ENCODE measurements around the gene TSPAN12. TPM values are rescaled to one million over a fixed set of nuclear protein-coding genes. Genes with fewer than 3 reads are reported as not detected.

Gene TSPAN12
- total RNA-seq, 1 experiment from 2014 or later: 7.4 TPM

GRCh38 chr7:120799147-120799546, 58.8 kb downstream of the TSPAN12 start:
- RAD21 ChIA-PET (ENCODE audit: low non-redundant PET in 1 of 2, low total read pairs in 2 of 2, uncharacterized antibody in 2 of 2, unreplicated experiment in 2 of 2): no interaction called here
- TF ChIP-seq ELF1 (IDR thresholded peaks at IDR 0.05; ENCODE audit: borderline replicate concordance, low read depth) (no peak), FOSL1 (IDR thresholded peaks at IDR 0.05; ENCODE audit: low read depth) (no peak), EZH2 (IDR thresholded peaks at IDR 0.05) (no peak), SRF (IDR thresholded peaks at IDR 0.05; ENCODE audit: low read depth) (no peak)
- DNase-seq (ENCODE audit: low read depth, low spot score): no peak
- no peak for ATAC-seq
- Histone ChIP-seq H3K4me1 (ENCODE audit: control insufficient read depth in 1 of 2, insufficient read depth in 2 of 2, low read length in 2 of 2) (peaks cover 2 to 5% of the 10 kb centered on the region in 2 experiments; a peak in 3 of 4 replicates), H3K4me3 (replicated peaks in 1 of 2; ENCODE audit: low read depth in 1 of 2, low read length in 2 of 2) (no peak overlapping the region), H3K4me2 (ENCODE audit: low read length) (no peak overlapping the region), H3K36me3 (ENCODE audit: control insufficient read depth in 1 of 2, insufficient read depth in 2 of 2, low read length in 2 of 2) (no peaks in the 10 kb centered on the region), H4K20me1 (ENCODE audit: insufficient read depth) (no peaks in the 10 kb centered on the region), H3K9me3 (ENCODE audit: control insufficient read depth in 1 of 2, insufficient read depth in 1 of 2, low read depth in 1 of 2, low read length in 2 of 2) (no peaks in the 10 kb centered on the region), H3K9ac (ENCODE audit: low read length) (no peak overlapping the region), H3K9me2 (ENCODE audit: insufficient read depth) (no peaks in the 10 kb centered on the region), H3K27ac (ENCODE audit: low read depth, low read length) (no peak overlapping the region), H2AFZ (ENCODE audit: low read depth, low read length, poor library complexity, severe bottlenecking) (no peak overlapping the region), H3K27me3 (ENCODE audit: insufficient read depth, low read length) (no peaks in the 10 kb centered on the region), H3K79me2 (ENCODE audit: insufficient read depth, low read length) (no peaks in the 10 kb centered on the region)
- POLR2A ChIA-PET: no interaction called here
- CTCF ChIA-PET: no interaction called here
- intact Hi-C loops (cut with micrococcal nuclease): no loop called here
- no TSS peak for BruUV-seq (replicated peaks)

GRCh38 chr7:120797026-120797645, 60.8 kb downstream of the TSPAN12 start:
- Histone ChIP-seq H4K20me1 (ENCODE audit: insufficient read depth) (no peaks in the 10 kb centered on the region), H3K4me2 (ENCODE audit: low read length) (no peak overlapping the region), H3K9me3 (ENCODE audit: control insufficient read depth in 1 of 2, insufficient read depth in 1 of 2, low read depth in 1 of 2, low read length in 2 of 2) (no peaks in the 10 kb centered on the region), H3K4me1 (ENCODE audit: control insufficient read depth in 1 of 2, insufficient read depth in 2 of 2, low read length in 2 of 2) (peaks cover 2 to 10% of the 10 kb centered on the region in 2 experiments; a peak in 3 of 4 replicates), H3K4me3 (replicated peaks in 1 of 2; ENCODE audit: low read depth in 1 of 2, low read length in 2 of 2) (no peak overlapping the region), H3K9me2 (ENCODE audit: insufficient read depth) (no peaks in the 10 kb centered on the region), H3K79me2 (ENCODE audit: insufficient read depth, low read length) (no peaks in the 10 kb centered on the region), H3K27ac (ENCODE audit: low read depth, low read length) (no peak overlapping the region), H3K27me3 (ENCODE audit: insufficient read depth, low read length) (no peaks in the 10 kb centered on the region), H3K36me3 (ENCODE audit: control insufficient read depth in 1 of 2, insufficient read depth in 2 of 2, low read length in 2 of 2) (no peaks in the 10 kb centered on the region), H2AFZ (ENCODE audit: low read depth, low read length, poor library complexity, severe bottlenecking) (no peak overlapping the region), H3K9ac (ENCODE audit: low read length) (no peak overlapping the region)
- RAD21 ChIA-PET (ENCODE audit: low non-redundant PET in 1 of 2, low total read pairs in 2 of 2, uncharacterized antibody in 2 of 2, unreplicated experiment in 2 of 2): no interaction called here
- intact Hi-C loops (cut with micrococcal nuclease): no loop called here
- no TSS peak for BruUV-seq (replicated peaks)
- CTCF ChIA-PET: interaction anchor here (4.0 kb wide), 1 partner anchor 9 kb away, joined by 20 read pairs; no protein-coding TSS in a partner anchor
- no peak for ATAC-seq
- DNase-seq (ENCODE audit: low read depth, low spot score): no peak
- POLR2A ChIA-PET: no interaction called here
- TF ChIP-seq ELF1 (IDR thresholded peaks at IDR 0.05; ENCODE audit: borderline replicate concordance, low read depth) (no peak), EZH2phosphoT487 (IDR thresholded peaks at IDR 0.05; ENCODE audit: borderline replicate concordance) (no peak), TCF7L2 (IDR thresholded peaks at IDR 0.05; ENCODE audit: borderline replicate concordance, extremely low read depth, insufficient read depth, insufficient read length) (no peak), REST (IDR thresholded peaks at IDR 0.05; ENCODE audit: low read depth) (no peak), CEBPB (IDR thresholded peaks at IDR 0.05; ENCODE audit: low read depth) (no peak), ZBTB33 (IDR thresholded peaks at IDR 0.05; ENCODE audit: extremely low read depth, insufficient replicate concordance, low read length) (no peak), EZH2 (IDR thresholded peaks at IDR 0.05) (no peak), CBX3 (IDR thresholded peaks at IDR 0.05; ENCODE audit: low read depth) (no peak), RAD21 (IDR thresholded peaks at IDR 0.05; ENCODE audit: low read depth) (no peak), ATF3 (IDR thresholded peaks at IDR 0.05) (no peak), EGR1 (IDR thresholded peaks at IDR 0.05; ENCODE audit: low read depth) (no peak)
